Retinal pigment epithelial cell (primary cell): Measurements from ENCODE around the gene IRF2.

ENCODE experiments used
- DNase-seq: peaks from one replicate; pipeline ENCODE4 v3.0.0-alpha.2; 2010; ENCODE audit warnings: low read depth
- H3K4me3 ChIP-seq: 2 replicates; pipeline ENCODE4 v1.5.1; 2011; ENCODE audit warnings: mild to moderate bottlenecking, low read length, control low read depth, moderate library complexity
- TF ChIP-seq, protein P1 (sequence below): conservative IDR thresholded peaks from 2 replicates; pipeline ENCODE4 v1.5.1; 2011; ENCODE audit warnings: low read depth, low read length, control low read depth, inconsistent platforms

Gene IRF2

DNA sequence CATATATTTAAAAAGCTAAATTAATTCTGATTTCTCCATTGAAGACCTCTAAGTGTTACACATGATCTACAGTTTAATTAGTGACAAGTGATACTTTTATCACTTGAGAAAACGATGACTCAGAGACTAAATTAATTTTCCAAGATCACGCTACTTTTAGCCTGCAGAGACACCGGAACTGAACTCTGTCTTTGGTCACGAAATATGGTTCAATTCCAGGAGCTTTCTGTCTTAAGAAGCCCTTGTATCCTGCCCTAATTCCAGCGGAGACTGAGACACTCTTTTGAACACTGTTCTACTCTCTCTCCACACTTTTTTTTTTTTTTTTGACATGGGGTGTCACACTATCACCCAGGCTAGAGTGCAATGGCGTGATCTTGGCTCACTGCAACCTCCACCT, 63.6 kb downstream of the IRF2 start:
- TF ChIP-seq, protein P1, sequence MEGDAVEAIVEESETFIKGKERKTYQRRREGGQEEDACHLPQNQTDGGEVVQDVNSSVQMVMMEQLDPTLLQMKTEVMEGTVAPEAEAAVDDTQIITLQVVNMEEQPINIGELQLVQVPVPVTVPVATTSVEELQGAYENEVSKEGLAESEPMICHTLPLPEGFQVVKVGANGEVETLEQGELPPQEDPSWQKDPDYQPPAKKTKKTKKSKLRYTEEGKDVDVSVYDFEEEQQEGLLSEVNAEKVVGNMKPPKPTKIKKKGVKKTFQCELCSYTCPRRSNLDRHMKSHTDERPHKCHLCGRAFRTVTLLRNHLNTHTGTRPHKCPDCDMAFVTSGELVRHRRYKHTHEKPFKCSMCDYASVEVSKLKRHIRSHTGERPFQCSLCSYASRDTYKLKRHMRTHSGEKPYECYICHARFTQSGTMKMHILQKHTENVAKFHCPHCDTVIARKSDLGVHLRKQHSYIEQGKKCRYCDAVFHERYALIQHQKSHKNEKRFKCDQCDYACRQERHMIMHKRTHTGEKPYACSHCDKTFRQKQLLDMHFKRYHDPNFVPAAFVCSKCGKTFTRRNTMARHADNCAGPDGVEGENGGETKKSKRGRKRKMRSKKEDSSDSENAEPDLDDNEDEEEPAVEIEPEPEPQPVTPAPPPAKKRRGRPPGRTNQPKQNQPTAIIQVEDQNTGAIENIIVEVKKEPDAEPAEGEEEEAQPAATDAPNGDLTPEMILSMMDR, result no peak
- no peak for DNase-seq
- H3K4me3 ChIP-seq, result no peak overlapping the region

DNA sequence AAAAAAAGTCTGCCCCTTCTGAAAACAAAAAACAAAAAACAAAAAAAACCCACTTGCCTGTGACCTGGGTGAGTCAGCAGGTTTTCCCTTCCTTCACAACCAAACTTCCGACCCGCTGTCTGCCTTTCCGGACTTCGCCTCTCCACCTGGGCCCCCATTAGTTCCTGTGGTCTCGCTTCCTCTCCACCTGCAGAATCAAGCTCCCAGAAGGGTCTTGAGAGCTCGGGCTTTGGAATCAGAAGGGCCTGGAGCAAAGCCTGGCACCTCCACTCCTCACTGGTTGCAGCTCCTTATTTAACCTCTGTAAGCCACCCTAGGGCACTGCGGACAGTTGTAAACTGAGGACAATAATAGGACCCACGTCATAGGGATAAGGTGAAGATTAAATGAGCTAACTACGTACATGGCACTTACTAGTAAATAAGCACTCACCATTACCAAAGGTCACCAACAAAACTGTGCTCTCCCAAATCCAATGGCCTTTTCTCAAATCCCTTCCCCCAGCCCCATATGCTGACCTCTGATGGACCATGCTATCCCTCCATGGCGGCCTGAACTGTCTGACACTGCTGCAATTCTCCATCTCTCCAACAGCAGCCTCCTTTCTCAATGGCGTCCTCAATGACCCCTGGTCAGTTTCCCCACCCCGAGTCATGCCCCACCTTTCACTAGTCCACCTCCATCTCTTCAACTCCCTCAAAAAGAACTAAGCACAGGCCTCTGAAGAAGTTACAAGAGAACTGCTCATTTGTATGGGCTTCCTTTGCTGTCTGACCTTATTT, 64.2 kb downstream of the IRF2 start:
- H3K4me3 ChIP-seq, result no peak overlapping the region
- TF ChIP-seq, protein P1, result no peak
- DNase-seq, result no peak

- H3K4me3 ChIP-seq, result no peak overlapping the region
- no peak for DNase-seq
- TF ChIP-seq, protein P1, result no peak
Observed at GRCh38 chr4:184409502-184409901, 64.8 kb downstream of the IRF2 start.

- DNase-seq, result no peak
- H3K4me3 ChIP-seq, result no peak overlapping the region
- TF ChIP-seq, protein P1, result no peak
Observed at GRCh38 chr4:184408684-184409081, 65.7 kb downstream of the IRF2 start.

DNA sequence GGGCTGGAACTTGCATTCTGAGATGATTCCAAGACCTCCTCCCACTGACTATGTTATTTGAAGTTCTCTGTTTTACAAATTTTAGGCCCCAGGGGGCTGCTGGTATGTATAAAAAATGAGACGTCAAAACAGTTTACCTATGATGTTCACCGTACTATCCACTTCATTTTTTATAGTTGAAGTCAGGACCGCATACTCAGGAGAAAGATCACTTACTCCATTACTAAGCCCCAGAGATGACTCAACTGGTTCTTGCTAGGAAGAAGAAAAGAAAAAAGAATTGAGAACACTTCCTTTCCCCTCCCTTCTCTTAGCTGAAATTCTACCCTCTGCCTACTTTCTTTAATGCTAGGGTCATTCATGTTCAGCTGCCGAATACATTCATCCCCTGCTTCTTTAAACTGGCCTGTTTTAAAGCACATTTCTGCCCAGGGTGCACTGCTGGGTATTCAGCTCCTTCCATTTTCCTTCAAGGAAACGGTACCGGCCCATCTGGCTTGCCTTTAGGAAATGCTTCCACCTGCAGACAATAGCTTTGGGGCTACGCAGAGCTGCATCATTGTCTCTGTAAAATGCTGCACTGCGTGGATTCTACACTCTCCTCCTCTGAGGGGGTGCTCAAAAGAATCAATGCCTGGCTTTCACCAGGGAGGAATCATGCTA, 66.2 kb downstream of the IRF2 start:
- TF ChIP-seq, protein P1, result no peak
- DNase-seq, result no peak
- H3K4me3 ChIP-seq, result no peak overlapping the region

DNA sequence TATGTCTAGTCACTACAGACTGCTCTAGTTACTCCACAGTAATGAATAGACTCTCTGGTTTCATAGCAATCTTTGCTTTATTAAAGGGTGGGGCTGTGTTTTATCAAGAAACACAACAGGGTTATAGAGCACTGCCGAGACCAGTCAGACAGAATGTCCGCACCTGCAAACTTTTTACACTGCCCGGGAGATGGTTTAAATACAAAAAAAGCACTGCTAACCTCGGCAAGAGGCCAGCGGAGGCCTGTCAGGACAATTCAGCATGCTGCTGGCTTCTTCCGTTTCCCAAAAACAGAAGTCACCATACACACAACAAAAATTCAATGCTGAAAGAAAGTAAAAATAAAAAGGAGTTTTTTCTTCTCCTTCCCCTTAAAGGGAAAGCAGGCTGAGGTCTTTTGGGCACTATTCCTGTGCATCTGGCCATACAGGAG, 67.4 kb downstream of the IRF2 start:
- TF ChIP-seq, protein P1, result no peak
- no peak for DNase-seq
- no peak overlapping the region for H3K4me3 ChIP-seq

- DNase-seq, result no peak
- H3K4me3 ChIP-seq, result no peak overlapping the region
- TF ChIP-seq, protein P1, result no peak
Observed at GRCh38 chr4:184404047-184404446, 70.3 kb downstream of the IRF2 start.
